C4-2B (cell line): ENCODE results near the gene CLTCL1.

Experiments
- ZFX ChIP-seq: fragments of 450-650 bp; IDR thresholded peaks from 2 replicates; pipeline ENCODE4 v1.6.1; 2017
- TF ChIP-seq, protein P1 (sequence below): fragments of 450-650 bp; conservative IDR thresholded peaks from 2 replicates; pipeline ENCODE4 v1.5.1; 2017; ENCODE audit warnings: mild to moderate bottlenecking

- TF ChIP-seq, protein P1, sequence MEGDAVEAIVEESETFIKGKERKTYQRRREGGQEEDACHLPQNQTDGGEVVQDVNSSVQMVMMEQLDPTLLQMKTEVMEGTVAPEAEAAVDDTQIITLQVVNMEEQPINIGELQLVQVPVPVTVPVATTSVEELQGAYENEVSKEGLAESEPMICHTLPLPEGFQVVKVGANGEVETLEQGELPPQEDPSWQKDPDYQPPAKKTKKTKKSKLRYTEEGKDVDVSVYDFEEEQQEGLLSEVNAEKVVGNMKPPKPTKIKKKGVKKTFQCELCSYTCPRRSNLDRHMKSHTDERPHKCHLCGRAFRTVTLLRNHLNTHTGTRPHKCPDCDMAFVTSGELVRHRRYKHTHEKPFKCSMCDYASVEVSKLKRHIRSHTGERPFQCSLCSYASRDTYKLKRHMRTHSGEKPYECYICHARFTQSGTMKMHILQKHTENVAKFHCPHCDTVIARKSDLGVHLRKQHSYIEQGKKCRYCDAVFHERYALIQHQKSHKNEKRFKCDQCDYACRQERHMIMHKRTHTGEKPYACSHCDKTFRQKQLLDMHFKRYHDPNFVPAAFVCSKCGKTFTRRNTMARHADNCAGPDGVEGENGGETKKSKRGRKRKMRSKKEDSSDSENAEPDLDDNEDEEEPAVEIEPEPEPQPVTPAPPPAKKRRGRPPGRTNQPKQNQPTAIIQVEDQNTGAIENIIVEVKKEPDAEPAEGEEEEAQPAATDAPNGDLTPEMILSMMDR, result no peak
- no peak for TF ChIP-seq ZFX
These were observed 159.4 kb downstream of the CLTCL1 start for GRCh38 chr22:19132153-19132552.
